WTC11 (cell line): ENCODE measurements around the gene BNC2. TPM values are rescaled to one million over a fixed set of nuclear protein-coding genes. Genes with fewer than 3 reads are reported as not detected.

Source experiments
- ATAC-seq: fragments of 200-7000 bp; cut with Tn5 transposase; 2 replicates; pipeline ENCODE4 v1.10.0; 2021; ENCODE audit warnings: mild to moderate bottlenecking, moderate library complexity
- CTCF ChIA-PET: fragments of 300-600 bp; sonication (Branson Sonifier 250); formaldehyde crosslinking; loops from one replicate; lab custom pipeline; 2021; ENCODE audit warnings: antibody characterized with exemption; lab: Charles Lee
- POLR2A ChIA-PET: fragments of 350-600 bp; sonication (Branson Sonifier 250); formaldehyde crosslinking; loops from one replicate; lab custom pipeline; 2021; ENCODE audit warnings: antibody characterized with exemption; lab: Charles Lee
- DNase-seq: peaks from one replicate; pipeline ENCODE4 v3.0.0; 2021; ENCODE audit warnings: low spot score
- H3K27ac Mint-ChIP-seq: 2 replicates; pipeline ENCODE4 v1.8.0; 2021; ENCODE audit warnings: mixed read lengths
- H3K27me3 Mint-ChIP-seq: 2 replicates; pipeline ENCODE4 v1.8.0; 2021; ENCODE audit warnings: low read depth, mild to moderate bottlenecking, moderate library complexity, mixed read lengths
- H3K36me3 Mint-ChIP-seq: 2 replicates; pipeline ENCODE4 v1.8.0; 2021; ENCODE audit warnings: mixed read lengths
- H3K4me1 Mint-ChIP-seq: 2 replicates; pipeline ENCODE4 v1.8.0; 2022; ENCODE audit warnings: mixed read lengths
- H3K4me3 Mint-ChIP-seq: 2 replicates; pipeline ENCODE4 v1.8.0; 2021; ENCODE audit warnings: mild to moderate bottlenecking, moderate library complexity, mixed read lengths
- H3K9me3 Mint-ChIP-seq: 2 replicates; pipeline ENCODE4 v1.8.0; 2021; ENCODE audit warnings: mixed read lengths
- CREM ChIP-seq: sonication (generic); formaldehyde crosslinking; IDR thresholded peaks from 2 replicates; pipeline ENCODE4 v1.8.1; 2022; ENCODE audit warnings: mild to moderate bottlenecking, missing genetic modification reagents, moderate library complexity
- EMX1 ChIP-seq: fragments of 250-450 bp; sonication (Bioruptor Pico); IDR thresholded peaks from 2 replicates; pipeline ENCODE4 v1.8.0; 2021; ENCODE audit warnings: mild to moderate bottlenecking
- ESRRA ChIP-seq: sonication (generic); formaldehyde crosslinking; IDR thresholded peaks from 2 replicates; pipeline ENCODE4 v1.8.1; 2022; ENCODE audit warnings: mild to moderate bottlenecking, missing genetic modification reagents, borderline replicate concordance
- FOXK1 ChIP-seq: sonication (generic); formaldehyde crosslinking; IDR thresholded peaks from 2 replicates; pipeline ENCODE4 v1.8.0; 2022; ENCODE audit warnings: mild to moderate bottlenecking, moderate library complexity, missing genetic modification reagents
- FOXP1 ChIP-seq: sonication (generic); formaldehyde crosslinking; IDR thresholded peaks from 2 replicates; pipeline ENCODE4 v1.8.0; 2022; ENCODE audit warnings: missing genetic modification reagents, mild to moderate bottlenecking, moderate library complexity, borderline replicate concordance
- GRHL2 ChIP-seq: fragments of 250-450 bp; sonication (Bioruptor Pico); IDR thresholded peaks from 2 replicates; pipeline ENCODE4 v1.8.0; 2022; ENCODE audit warnings: mild to moderate bottlenecking, moderate library complexity; ENCODE audit not compliant: insufficient replicate concordance, severe bottlenecking
- IRF2 ChIP-seq: sonication (generic); formaldehyde crosslinking; IDR thresholded peaks from 2 replicates; pipeline ENCODE4 v1.8.0; 2022; ENCODE audit warnings: low read depth, missing genetic modification reagents, borderline replicate concordance
- MXD4 ChIP-seq: fragments of 250-450 bp; sonication (Bioruptor Pico); IDR thresholded peaks from 2 replicates; pipeline ENCODE4 v1.8.0; 2021; ENCODE audit warnings: mild to moderate bottlenecking, moderate library complexity, borderline replicate concordance
- NFE2L1 ChIP-seq: sonication (generic); formaldehyde crosslinking; IDR thresholded peaks from 2 replicates; pipeline ENCODE4 v1.8.1; 2023; ENCODE audit warnings: missing genetic modification reagents
- NR3C1 ChIP-seq: sonication (generic); formaldehyde crosslinking; conservative IDR thresholded peaks from 2 replicates; pipeline ENCODE4 v1.8.1; 2023; ENCODE audit warnings: low read depth, mild to moderate bottlenecking, missing genetic modification reagents
- OVOL2 ChIP-seq: fragments of 250-450 bp; sonication (Bioruptor Pico); IDR thresholded peaks from 2 replicates; pipeline ENCODE4 v1.9.0; 2021; ENCODE audit warnings: mild to moderate bottlenecking, borderline replicate concordance
- RELA ChIP-seq: sonication (generic); formaldehyde crosslinking; IDR thresholded peaks from 2 replicates; pipeline ENCODE4 v1.8.1; 2022; ENCODE audit warnings: missing genetic modification reagents, mild to moderate bottlenecking, borderline replicate concordance
- SMAD4 ChIP-seq: sonication (generic); formaldehyde crosslinking; IDR thresholded peaks from 2 replicates; pipeline ENCODE4 v1.8.0; 2022; ENCODE audit warnings: mild to moderate bottlenecking, missing genetic modification reagents
- SOX15 ChIP-seq: fragments of 250-450 bp; sonication (Bioruptor Pico); IDR thresholded peaks from 2 replicates; pipeline ENCODE4 v1.9.0; 2021; ENCODE audit warnings: mild to moderate bottlenecking
- SP1 ChIP-seq: sonication (generic); formaldehyde crosslinking; conservative IDR thresholded peaks from 2 replicates; pipeline ENCODE4 v1.8.1; 2022; ENCODE audit warnings: missing genetic modification reagents
- ZNF121 ChIP-seq: sonication (generic); formaldehyde crosslinking; IDR thresholded peaks from 2 replicates; pipeline ENCODE4 v1.8.0; 2023; ENCODE audit warnings: missing genetic modification reagents
- ZNF219 ChIP-seq: sonication (generic); formaldehyde crosslinking; IDR thresholded peaks from 2 replicates; pipeline ENCODE4 v1.8.0; 2023; ENCODE audit warnings: missing genetic modification reagents, mild to moderate bottlenecking, borderline replicate concordance
- ZNF416 ChIP-seq: fragments of 250-450 bp; sonication (Bioruptor Pico); IDR thresholded peaks from 2 replicates; pipeline ENCODE4 v1.9.0; 2021; ENCODE audit warnings: mild to moderate bottlenecking, inconsistent platforms
- ZNF423 ChIP-seq: fragments of 250-450 bp; sonication (Bioruptor Pico); IDR thresholded peaks from 2 replicates; pipeline ENCODE4 v2.1.2; 2022; ENCODE audit warnings: mild to moderate bottlenecking, moderate library complexity
- total RNA-seq: library from RNA; stranded (reverse); gene quantifications from 3 replicates; pipeline ENCODE4 v1.2.3, GENCODE V29; 2021
- TF ChIP-seq, protein P1 (sequence below): sonication (generic); formaldehyde crosslinking; IDR thresholded peaks from 2 replicates; pipeline ENCODE4 v1.8.1; 2023; ENCODE audit warnings: mild to moderate bottlenecking, missing genetic modification reagents
- TF ChIP-seq, protein P2 (sequence below): sonication (generic); formaldehyde crosslinking; conservative IDR thresholded peaks from 2 replicates; pipeline ENCODE4 v1.8.1; 2023; ENCODE audit warnings: mild to moderate bottlenecking, low read depth, missing genetic modification reagents, moderate library complexity
- TF ChIP-seq, protein P3 (sequence below): sonication (generic); formaldehyde crosslinking; IDR thresholded peaks from 2 replicates; pipeline ENCODE4 v1.8.0; 2023; ENCODE audit warnings: mild to moderate bottlenecking, missing genetic modification reagents
- TF ChIP-seq, protein P4 (sequence below): fragments of 250-450 bp; sonication (Bioruptor Pico); conservative IDR thresholded peaks from 2 replicates; pipeline ENCODE4 v1.9.0; 2021; ENCODE audit warnings: mild to moderate bottlenecking
- TF ChIP-seq, protein P5 (sequence below): sonication (generic); formaldehyde crosslinking; IDR thresholded peaks from 2 replicates; pipeline ENCODE4 v1.8.0; 2022; ENCODE audit warnings: mild to moderate bottlenecking, missing genetic modification reagents

Gene BNC2
- total RNA-seq, 1 experiment from 2014 or later: 33.3 TPM

DNA sequence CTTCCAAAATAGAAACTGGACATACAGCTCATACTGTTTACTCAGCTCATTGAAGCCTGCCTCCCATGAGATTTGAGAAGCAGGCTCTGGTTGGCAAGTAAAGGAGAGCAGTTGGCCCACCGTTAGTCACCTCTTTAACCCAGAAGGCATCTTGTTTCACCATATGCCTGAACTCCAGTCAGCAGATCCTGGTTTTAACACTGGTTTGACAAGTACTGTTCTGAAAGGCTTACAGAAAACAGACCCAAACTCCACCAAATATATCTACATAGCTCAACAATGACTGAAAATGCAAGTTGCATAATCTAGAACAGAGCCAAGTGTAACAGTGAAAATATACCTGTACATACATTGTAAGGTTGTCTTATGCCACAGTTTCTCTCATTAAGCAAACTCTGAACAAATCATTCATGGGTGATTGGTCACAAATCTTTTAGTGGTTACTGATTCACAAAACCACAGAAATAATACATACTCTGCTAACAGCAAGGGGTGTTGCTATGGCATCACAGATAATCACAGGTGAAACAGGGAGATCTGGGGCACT is 198.8 kb downstream of the BNC2 start:
- Mint-ChIP-seq H3K4me1 (peaks cover 26% of the 10 kb centered on the region), H3K4me3 (no peak overlapping the region), H3K9me3 (no peaks in the 10 kb centered on the region), H3K36me3 (no peaks in the 10 kb centered on the region), H3K27ac (no peak overlapping the region), H3K27me3 (no peaks in the 10 kb centered on the region)
- ATAC-seq: no peak
- ChIA-PET CTCF (no interaction called here), POLR2A (no interaction called here)
- TF ChIP-seq IRF2 (CRISPR knock-in tag) (no peak), FOXK1 (CRISPR knock-in tag) (no peak)
- no peak for DNase-seq

DNA sequence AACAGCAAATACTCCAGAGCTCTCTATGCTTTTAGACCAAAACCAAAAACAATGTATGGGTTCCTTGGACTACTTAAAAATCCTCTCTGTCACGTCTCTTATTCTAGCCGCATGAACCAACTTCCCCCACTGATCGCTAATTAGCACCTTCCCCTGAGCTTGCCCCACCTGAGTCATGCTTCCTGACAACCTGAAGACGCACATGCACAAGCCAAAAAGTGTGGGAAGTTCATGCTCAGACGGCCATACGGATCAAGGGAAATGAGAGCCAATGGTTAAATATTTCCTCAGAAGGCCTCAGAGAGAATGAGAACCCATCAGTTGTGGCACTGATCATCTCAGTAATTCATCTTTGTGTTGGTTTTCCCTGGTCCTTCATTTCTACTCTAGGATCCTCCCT is 199.7 kb downstream of the BNC2 start:
- TF ChIP-seq OVOL2 (CRISPR knock-in tag): no peak
- no peak for TF ChIP-seq NR3C1 (CRISPR knock-in tag)
- TF ChIP-seq, protein P1, sequence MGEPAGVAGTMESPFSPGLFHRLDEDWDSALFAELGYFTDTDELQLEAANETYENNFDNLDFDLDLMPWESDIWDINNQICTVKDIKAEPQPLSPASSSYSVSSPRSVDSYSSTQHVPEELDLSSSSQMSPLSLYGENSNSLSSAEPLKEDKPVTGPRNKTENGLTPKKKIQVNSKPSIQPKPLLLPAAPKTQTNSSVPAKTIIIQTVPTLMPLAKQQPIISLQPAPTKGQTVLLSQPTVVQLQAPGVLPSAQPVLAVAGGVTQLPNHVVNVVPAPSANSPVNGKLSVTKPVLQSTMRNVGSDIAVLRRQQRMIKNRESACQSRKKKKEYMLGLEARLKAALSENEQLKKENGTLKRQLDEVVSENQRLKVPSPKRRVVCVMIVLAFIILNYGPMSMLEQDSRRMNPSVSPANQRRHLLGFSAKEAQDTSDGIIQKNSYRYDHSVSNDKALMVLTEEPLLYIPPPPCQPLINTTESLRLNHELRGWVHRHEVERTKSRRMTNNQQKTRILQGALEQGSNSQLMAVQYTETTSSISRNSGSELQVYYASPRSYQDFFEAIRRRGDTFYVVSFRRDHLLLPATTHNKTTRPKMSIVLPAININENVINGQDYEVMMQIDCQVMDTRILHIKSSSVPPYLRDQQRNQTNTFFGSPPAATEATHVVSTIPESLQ (CRISPR knock-in tag): no peak
- TF ChIP-seq FOXP1 (CRISPR knock-in tag): no peak
- no peak for TF ChIP-seq ZNF416 (CRISPR knock-in tag)
- TF ChIP-seq SMAD4 (CRISPR knock-in tag): no peak
- TF ChIP-seq, protein P2, sequence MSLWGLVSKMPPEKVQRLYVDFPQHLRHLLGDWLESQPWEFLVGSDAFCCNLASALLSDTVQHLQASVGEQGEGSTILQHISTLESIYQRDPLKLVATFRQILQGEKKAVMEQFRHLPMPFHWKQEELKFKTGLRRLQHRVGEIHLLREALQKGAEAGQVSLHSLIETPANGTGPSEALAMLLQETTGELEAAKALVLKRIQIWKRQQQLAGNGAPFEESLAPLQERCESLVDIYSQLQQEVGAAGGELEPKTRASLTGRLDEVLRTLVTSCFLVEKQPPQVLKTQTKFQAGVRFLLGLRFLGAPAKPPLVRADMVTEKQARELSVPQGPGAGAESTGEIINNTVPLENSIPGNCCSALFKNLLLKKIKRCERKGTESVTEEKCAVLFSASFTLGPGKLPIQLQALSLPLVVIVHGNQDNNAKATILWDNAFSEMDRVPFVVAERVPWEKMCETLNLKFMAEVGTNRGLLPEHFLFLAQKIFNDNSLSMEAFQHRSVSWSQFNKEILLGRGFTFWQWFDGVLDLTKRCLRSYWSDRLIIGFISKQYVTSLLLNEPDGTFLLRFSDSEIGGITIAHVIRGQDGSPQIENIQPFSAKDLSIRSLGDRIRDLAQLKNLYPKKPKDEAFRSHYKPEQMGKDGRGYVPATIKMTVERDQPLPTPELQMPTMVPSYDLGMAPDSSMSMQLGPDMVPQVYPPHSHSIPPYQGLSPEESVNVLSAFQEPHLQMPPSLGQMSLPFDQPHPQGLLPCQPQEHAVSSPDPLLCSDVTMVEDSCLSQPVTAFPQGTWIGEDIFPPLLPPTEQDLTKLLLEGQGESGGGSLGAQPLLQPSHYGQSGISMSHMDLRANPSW (CRISPR knock-in tag): no peak
- no peak for TF ChIP-seq MXD4 (CRISPR knock-in tag)
- TF ChIP-seq SP1 (CRISPR knock-in tag): no peak
- TF ChIP-seq GRHL2 (CRISPR knock-in tag): no peak
- no peak for TF ChIP-seq CREM
- no peak for TF ChIP-seq NFE2L1
- no peak for TF ChIP-seq ZNF121 (CRISPR knock-in tag)
- no peak for TF ChIP-seq FOXK1 (CRISPR knock-in tag)
- no peak for TF ChIP-seq EMX1 (CRISPR knock-in tag)
- TF ChIP-seq RELA: no peak

DNA sequence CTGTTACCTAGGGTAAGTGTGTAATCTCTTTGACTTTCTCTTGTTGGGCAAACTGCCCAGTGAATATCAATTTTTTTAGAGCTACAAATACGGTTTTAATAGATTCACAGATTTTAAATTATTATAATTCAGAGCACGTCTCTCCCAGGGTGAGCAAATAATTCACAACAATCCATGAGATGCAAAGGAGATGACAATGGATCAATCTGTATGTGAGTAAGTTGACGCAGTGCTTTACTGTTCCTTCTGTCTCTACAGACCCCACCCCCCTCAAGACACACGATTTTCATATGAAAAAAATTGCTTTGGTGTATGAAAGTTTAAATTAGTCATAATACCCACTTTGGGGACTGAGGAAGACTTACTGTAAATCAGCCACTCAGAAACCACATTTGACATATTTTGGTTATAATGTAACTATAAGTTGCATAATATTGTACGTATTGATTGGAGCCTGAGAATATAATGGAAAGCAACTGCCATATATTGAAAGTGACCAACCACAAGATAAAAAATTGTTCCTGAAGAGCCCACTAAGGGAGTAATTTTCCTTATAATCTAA is 201.7 kb downstream of the BNC2 start:
- no peaks in the 10 kb centered on the region for H3K36me3 Mint-ChIP-seq
- H3K9me3 Mint-ChIP-seq: no peaks in the 10 kb centered on the region
- ChIA-PET POLR2A (no interaction called here), CTCF (no interaction called here)
- no peak overlapping the region for H3K27ac Mint-ChIP-seq
- no peaks in the 10 kb centered on the region for H3K27me3 Mint-ChIP-seq
- H3K4me1 Mint-ChIP-seq: peaks cover 19% of the 10 kb centered on the region
- no peak for ATAC-seq
- no peak for DNase-seq
- H3K4me3 Mint-ChIP-seq: no peak overlapping the region
- TF ChIP-seq, protein P3, sequence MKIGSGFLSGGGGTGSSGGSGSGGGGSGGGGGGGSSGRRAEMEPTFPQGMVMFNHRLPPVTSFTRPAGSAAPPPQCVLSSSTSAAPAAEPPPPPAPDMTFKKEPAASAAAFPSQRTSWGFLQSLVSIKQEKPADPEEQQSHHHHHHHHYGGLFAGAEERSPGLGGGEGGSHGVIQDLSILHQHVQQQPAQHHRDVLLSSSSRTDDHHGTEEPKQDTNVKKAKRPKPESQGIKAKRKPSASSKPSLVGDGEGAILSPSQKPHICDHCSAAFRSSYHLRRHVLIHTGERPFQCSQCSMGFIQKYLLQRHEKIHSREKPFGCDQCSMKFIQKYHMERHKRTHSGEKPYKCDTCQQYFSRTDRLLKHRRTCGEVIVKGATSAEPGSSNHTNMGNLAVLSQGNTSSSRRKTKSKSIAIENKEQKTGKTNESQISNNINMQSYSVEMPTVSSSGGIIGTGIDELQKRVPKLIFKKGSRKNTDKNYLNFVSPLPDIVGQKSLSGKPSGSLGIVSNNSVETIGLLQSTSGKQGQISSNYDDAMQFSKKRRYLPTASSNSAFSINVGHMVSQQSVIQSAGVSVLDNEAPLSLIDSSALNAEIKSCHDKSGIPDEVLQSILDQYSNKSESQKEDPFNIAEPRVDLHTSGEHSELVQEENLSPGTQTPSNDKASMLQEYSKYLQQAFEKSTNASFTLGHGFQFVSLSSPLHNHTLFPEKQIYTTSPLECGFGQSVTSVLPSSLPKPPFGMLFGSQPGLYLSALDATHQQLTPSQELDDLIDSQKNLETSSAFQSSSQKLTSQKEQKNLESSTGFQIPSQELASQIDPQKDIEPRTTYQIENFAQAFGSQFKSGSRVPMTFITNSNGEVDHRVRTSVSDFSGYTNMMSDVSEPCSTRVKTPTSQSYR: no peak
- TF ChIP-seq SOX15 (CRISPR knock-in tag) (no peak), ESRRA (CRISPR knock-in tag) (no peak), ZNF121 (CRISPR knock-in tag) (no peak), ZNF423 (CRISPR knock-in tag) (no peak), ZNF219 (CRISPR knock-in tag) (no peak)
- TF ChIP-seq, protein P4, sequence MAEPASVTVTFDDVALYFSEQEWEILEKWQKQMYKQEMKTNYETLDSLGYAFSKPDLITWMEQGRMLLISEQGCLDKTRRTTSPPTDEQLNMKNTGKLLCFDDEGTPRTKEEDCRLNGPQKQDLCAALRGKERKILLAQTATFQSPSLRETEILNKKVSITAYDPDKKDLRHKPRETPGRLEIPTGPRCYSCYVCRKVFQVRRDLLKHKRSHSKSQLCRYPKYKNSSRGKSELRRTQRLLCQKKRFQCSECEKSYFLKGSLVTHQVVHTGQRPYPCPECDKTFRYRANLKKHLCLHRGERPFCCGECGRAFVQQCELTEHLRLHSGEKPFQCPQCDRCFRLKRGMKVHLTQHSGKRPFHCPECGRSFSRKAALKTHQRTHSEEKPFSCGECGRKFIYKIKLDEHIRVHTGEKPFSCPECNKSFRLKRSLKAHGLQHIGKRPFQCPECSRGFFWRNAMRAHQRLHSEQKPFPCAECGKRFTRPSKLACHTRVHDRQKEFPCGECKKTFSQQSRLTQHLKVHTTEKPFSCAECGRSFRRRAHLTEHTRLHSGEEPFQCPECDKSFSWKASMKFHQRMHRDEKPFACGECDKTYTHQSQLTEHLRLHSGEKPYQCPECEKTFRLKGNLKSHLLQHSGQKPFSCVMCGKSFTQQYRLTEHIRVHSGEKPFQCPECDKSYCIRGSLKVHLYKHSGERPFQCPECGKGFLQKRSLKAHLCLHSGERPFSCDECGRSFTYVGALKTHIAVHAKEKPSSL (CRISPR knock-in tag): no peak
- TF ChIP-seq, protein P5, sequence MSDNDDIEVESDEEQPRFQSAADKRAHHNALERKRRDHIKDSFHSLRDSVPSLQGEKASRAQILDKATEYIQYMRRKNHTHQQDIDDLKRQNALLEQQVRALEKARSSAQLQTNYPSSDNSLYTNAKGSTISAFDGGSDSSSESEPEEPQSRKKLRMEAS: no peak

More for the DNA sequence above, 199.7 kb downstream of the BNC2 start:
- H3K27ac Mint-ChIP-seq: no peak overlapping the region
- H3K9me3 Mint-ChIP-seq: no peaks in the 10 kb centered on the region
- ChIA-PET POLR2A (no interaction called here), CTCF (no interaction called here)
- no peaks in the 10 kb centered on the region for H3K36me3 Mint-ChIP-seq
- H3K27me3 Mint-ChIP-seq: no peaks in the 10 kb centered on the region
- ATAC-seq (no peak), DNase-seq (no peak)
- H3K4me3 Mint-ChIP-seq: no peak overlapping the region
- peaks cover 23% of the 10 kb centered on the region for H3K4me1 Mint-ChIP-seq
